Activated naive CD4-positive, alpha-beta T cell treated with anti-CD3 and anti-CD28 coated beads, Interleukin-2, amount 50 U/mL, for 72 hours (primary cell): Measurements from ENCODE around the gene LRRC3. TPM values are rescaled to one million over a fixed set of nuclear protein-coding genes. Genes with fewer than 3 reads are reported as not detected.

ENCODE experiments used
- ATAC-seq, 2 donors: fragments of 150-1000 bp; cut with Tn5 transposase; 2 replicates each; pipeline ENCODE4 v1.10.0; 2021; ENCODE audit warnings: mild to moderate bottlenecking in 2 of 2, moderate library complexity in 2 of 2
- DNase-seq, 2 donors: peaks; one replicate each; pipeline ENCODE4 v3.0.0; 2021 to 2022; ENCODE audit warnings: low spot score in 2 of 2
- H3K27ac Mint-ChIP-seq, 2 donors: one replicate each; pipeline ENCODE4 v1.8.0; 2022; ENCODE audit warnings: mild to moderate bottlenecking in 2 of 2, mixed read lengths in 2 of 2
- H3K36me3 Mint-ChIP-seq, 2 donors: one replicate each; pipeline ENCODE4 v1.8.0; 2022; ENCODE audit warnings: mixed read lengths in 2 of 2
- H3K9me3 Mint-ChIP-seq, 2 donors: one replicate each; pipeline ENCODE4 v1.8.0; 2022; ENCODE audit warnings: mixed read lengths in 2 of 2
- total RNA-seq, 2 donors: library from RNA; stranded (reverse); gene quantifications; one replicate each; pipeline ENCODE4 v1.2.3, GENCODE V29; 2022

The LRRC3 gene
- total RNA-seq, 2 donors from 2014 or later, result 4.8 to 5.6 TPM

DNA sequence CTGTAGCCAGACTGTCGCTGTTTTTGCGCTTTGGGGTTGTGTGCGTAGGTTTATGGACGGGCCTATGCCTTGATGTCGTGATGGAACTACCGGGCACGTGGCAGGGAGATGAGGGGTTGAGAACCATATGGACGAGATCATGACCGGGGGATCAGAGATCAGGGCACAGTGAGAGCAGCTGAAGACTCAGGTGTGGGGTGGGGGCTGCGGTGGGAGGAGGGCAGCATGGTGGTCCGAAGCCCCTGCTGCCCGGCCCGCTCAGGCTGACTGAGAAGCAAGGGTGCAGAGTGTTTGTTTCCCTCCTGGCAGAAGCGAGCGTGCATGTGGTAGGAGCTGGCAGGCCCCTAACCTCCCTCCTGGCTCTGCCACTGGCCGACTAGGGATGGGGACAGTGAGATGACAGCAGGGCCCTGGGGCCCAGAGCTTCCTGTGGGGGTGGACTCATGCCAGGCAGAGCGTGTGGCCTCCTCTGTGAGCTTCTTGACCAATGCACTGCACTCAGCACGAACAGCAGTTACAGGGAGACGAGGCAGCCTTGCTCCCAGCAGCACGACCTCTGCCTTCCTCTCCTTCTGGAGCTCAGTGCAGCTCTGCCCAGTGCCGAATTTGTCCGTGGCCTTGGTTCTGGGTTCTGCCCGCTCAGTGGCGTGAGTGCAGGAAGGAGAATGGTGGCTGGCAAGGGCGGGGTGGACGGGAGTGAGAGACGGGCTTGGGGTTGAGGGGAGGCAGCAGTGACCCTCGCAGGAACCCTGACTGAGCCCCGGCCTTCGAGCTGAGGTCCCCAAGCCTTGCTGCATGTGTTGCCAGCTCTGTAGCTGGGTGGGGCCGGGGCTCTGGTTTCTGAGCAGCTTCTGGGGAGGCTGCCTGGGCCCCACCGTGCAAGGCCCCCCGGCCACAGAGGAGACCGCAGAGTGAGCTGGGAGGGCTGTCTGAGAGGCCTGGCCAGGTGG lies 22.2 kb upstream of the LRRC3 start:
- DNase-seq (peak in 1 of 2 donors; percentile 39), ATAC-seq (no peak)
- peaks cover 7 to 13% of the 10 kb centered on the region in 2 donors for H3K9me3 Mint-ChIP-seq
- H3K36me3 Mint-ChIP-seq, result peaks cover 13% of the 10 kb centered on the region in 2 donors
- H3K27ac Mint-ChIP-seq, result no peak overlapping the region

DNA sequence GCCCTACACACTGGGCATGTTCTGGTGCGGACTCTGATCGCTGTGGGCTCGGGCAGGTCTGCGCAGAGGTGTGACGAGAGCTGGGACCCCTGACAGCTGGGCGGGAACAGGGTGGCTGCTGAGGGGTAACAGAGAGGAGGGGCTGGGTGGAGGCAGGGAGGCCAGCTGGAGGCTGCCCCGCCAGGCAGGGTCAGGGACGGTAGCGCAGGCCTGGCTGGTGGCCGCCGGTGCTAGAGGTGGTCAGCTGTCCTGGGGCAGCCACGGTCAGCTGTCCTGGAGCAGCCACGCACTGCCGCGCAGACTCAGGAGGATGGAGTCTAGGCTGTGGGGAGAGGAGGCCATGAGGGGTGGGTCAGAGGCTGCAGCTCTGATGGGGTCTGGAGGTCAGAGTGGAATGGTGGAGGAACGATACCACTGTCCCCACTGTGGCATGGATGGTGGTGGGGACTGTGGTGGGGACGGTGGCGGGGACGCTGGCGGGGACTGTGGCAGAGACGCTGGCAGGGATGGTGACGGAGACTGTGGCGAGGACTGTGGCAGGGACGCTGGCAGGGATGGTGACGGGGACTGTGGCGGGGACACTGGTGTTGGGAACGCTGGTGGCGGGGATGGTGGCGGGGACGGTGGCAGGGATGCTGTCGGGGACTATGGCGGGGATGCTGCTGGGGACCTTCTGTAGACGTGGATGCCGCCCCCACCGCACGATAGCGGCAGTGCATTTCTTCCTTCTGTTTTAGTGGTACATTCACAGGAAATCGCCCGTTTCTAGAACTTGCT lies 21.3 kb upstream of the LRRC3 start:
- peaks cover 3 to 13% of the 10 kb centered on the region in 2 donors for H3K9me3 Mint-ChIP-seq
- DNase-seq (peak in 1 of 2 donors; percentile 44), ATAC-seq (no peak)
- peak overlapping the region; percentile 39 to 84 for H3K27ac Mint-ChIP-seq
- peaks cover 13% of the 10 kb centered on the region in 2 donors for H3K36me3 Mint-ChIP-seq

DNA sequence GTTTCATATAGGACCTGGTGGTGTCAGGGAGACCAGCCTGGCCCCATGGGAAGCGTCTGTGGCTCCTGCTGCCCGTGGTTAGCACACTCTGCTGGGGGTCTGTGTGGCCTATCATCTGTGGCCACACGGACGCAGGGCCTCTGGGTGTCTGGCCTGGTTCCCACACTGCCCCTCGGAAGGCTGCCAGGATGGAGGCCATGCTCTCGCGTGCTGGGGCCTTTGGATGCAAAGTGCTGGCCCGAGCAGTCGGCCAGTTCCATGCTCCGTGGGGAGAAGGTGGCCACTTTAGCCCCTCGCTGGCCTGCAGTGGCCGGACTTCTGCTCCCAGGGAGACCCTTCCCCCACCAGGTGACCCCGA lies 20.8 kb upstream of the LRRC3 start:
- H3K27ac Mint-ChIP-seq, result peak overlapping the region in 1 of 2 donors; percentile 39
- peaks cover 3 to 12% of the 10 kb centered on the region in 2 donors for H3K9me3 Mint-ChIP-seq
- peaks cover 13% of the 10 kb centered on the region in 2 donors for H3K36me3 Mint-ChIP-seq
- ATAC-seq (no peak), DNase-seq (no peak)

DNA sequence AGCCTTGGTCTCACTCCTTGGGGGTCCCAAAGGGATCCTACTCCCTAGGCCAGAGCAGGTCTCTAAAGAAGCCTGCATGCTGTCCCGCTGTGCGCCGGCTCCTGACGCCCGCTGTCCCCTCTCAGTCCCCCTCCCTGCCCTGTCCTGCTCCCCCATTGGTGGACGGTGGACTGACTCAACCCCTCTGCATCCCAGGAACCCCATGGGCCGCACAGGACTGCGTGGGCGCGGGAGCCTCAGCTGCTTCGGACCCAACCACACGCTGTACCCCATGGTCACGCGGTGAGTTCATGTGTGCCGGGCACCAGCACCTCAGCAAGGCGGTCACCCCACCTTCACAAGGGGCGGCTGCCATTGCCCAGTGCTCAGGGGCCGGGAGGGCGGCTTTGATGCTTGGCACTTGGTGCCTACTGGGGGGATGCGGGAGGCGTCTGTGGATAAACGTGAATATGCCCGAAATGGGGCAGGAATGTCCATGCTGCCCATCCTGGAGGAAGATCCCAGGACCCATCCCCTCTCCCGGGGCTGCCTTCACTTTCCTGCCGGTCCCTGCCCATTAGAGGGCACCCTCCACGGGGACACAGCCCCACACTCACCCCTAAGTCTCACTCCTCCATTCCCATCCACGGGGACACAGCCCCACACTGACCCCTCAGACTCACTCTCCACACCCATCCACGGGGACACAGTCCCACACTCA lies 20.2 kb upstream of the LRRC3 start:
- no peak for ATAC-seq
- Mint-ChIP-seq H3K27ac (peak overlapping the region; percentile 39 to 40), H3K36me3 (peaks cover 8 to 13% of the 10 kb centered on the region in 2 donors)

GRCh38 chr21:44436111-44436611 lies 19.1 kb upstream of the LRRC3 start:
- peaks cover under 1 to 11% of the 10 kb centered on the region in 2 donors for H3K36me3 Mint-ChIP-seq
- no peak for DNase-seq
- H3K9me3 Mint-ChIP-seq, result peaks cover under 1 to 3% of the 10 kb centered on the region in 2 donors
- no peak for ATAC-seq
- no peak overlapping the region for H3K27ac Mint-ChIP-seq

More for the DNA sequence above, 20.2 kb upstream of the LRRC3 start:
- DNase-seq, result peak in 1 of 2 donors; percentile 47
- peaks cover 3 to 7% of the 10 kb centered on the region in 2 donors for H3K9me3 Mint-ChIP-seq

GRCh38 chr21:44436958-44437357 lies 18.4 kb upstream of the LRRC3 start:
- H3K9me3 Mint-ChIP-seq, result no peaks in the 10 kb centered on the region
- DNase-seq, result peak in 1 of 2 donors; percentile 41
- ATAC-seq, result no peak

GRCh38 chr21:44437371-44437695 lies 18.0 kb upstream of the LRRC3 start:
- ATAC-seq (no peak), DNase-seq (no peak)
- Mint-ChIP-seq H3K36me3 (no peaks in the 10 kb centered on the region), H3K27ac (no peak overlapping the region), H3K9me3 (no peaks in the 10 kb centered on the region)

More at GRCh38 chr21:44436958-44437357, 18.4 kb upstream of the LRRC3 start:
- no peak overlapping the region for H3K27ac Mint-ChIP-seq
- peaks cover 0 to 3% of the 10 kb centered on the region in 2 donors for H3K36me3 Mint-ChIP-seq

DNA sequence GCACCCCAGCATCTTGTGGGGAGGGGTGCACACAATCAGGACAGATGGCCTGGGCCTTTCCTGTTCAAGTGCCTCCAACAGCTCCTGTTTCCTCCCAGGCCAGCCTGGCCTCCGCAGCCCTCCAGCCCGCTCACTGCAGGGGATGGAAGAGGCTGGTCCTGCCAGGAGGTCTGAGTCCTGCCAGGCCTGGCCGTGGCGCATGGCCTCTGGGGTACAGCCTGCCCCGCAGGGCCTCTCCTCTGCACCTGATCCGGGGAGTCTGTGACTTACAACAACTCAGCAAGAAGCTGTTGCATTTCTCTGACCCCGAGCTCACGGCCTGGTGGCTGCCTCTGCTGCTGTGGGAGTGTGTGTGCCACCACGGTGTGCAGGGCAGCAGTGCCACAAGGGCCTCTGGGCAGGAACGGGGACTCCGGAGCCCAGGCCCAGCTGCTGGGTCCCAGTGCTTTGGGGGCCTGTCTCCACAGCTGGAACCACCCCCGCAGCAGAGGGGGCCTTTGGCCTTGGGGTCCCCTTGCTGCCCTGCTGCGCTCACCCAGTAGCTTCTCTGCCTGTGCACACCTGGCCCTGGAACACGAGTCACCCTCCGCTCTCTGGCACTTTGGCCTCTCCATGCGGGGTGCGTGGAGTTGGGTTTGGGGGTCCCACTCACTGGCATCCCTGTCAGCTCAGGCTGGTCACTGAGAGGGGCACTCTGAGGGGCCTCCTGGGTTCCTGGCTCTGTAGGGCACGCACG lies 17.4 kb upstream of the LRRC3 start:
- H3K27ac Mint-ChIP-seq, result peak overlapping the region in 1 of 2 donors; percentile 25
- no peaks in the 10 kb centered on the region for H3K36me3 Mint-ChIP-seq
- no peak for DNase-seq
- ATAC-seq, result no peak
- no peaks in the 10 kb centered on the region for H3K9me3 Mint-ChIP-seq

DNA sequence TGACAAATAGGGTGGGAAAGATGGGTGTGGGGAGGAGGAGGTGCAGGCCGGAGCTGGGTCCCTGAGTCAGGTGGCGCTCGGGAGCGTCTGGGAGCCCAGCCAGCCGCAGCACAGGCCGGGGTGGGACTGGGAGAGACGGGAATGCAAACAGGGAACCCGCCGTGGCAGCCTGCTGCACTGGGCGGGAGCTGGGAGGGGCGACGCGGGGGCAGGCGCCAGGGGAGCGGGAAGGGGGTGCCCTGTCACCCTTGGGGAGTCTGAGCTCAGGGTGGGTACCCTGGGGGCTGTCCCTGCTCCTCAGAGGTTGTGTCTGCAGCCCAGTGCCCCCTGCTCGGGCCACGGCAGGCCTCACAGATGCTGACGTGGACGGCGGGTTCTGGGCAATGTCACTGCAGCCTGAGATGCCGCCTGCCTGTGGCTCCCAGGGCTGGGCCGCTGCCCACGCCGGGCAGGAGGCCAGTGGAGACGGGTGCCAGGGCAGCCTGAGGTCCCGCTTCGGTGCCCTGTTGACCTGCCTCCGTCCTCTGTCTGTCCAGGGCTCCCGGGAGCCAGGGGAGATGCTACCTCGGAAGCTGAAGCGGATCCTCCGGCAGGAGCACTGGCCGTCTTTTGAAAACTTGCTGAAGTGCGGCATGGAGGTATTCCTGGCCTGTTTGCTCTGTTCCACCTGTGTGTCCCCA lies 16.6 kb upstream of the LRRC3 start:
- ATAC-seq (no peak), DNase-seq (no peak)
- no peaks in the 10 kb centered on the region for H3K9me3 Mint-ChIP-seq
- no peaks in the 10 kb centered on the region for H3K36me3 Mint-ChIP-seq
- H3K27ac Mint-ChIP-seq, result peak overlapping the region in 1 of 2 donors; percentile 25

- DNase-seq (no peak), ATAC-seq (no peak)
- Mint-ChIP-seq H3K36me3 (no peaks in the 10 kb centered on the region), H3K27ac (no peak overlapping the region), H3K9me3 (no peaks in the 10 kb centered on the region)
Measured at GRCh38 chr21:44439211-44439600, 16.1 kb upstream of the LRRC3 start.

DNA sequence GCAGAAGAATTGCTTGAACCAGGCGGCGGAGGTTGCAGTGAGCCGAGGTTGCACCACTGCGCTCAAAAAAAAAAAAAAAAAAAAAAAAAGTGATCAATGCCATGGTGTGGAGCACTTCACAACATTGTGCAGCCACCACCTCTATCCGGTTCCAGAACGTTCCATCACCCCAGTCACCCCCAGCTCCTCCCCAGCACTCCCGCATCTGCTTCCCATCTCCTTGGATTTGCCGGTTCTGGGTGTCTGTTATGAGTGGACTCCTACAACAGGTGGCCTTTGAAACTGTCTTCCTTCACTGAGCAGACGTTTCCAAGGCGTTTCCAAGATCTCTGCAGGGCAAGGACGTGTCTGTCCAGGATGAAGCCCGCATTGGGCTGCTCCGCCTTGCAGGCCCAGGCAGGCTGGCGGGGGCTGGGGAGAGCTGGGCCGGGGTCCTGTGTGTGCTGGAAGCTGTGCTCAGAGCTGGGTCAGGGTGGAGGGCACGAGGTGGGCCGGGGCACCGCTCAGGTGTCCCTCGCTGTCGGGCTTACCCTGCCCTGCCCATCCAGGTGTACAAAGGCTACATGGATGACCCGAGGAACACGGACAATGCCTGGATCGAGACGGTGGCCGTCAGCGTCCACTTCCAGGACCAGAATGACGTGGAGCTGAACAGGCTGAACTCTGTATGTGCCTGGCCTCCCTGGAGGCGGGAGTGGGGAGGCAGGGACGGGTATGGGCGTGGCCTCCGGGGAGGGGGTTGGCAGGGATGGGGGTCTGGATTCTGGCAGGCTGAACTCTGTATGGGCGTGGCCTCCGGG lies 14.9 kb upstream of the LRRC3 start:
- DNase-seq, result no peak
- Mint-ChIP-seq H3K9me3 (no peaks in the 10 kb centered on the region), H3K27ac (peak overlapping the region in 1 of 2 donors; percentile 39), H3K36me3 (no peaks in the 10 kb centered on the region)
- no peak for ATAC-seq

DNA sequence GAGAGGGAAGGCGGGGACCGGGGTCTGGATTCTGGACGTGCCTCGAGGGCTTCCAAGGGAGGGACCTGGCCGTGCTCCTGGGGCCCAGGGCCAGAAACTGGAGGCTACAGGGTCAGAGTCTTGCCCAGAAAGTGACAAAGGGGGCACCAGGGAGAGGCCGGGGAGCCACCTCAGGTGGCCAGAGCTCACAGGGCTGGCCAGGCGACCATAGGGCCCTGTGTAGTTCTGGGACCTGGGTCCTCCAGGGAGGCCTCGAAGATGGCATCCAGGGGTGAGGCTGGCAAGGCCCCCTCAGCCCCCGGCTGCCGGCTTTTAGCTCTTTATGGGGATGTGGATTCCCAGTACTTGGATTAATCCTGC lies 14.3 kb upstream of the LRRC3 start:
- Mint-ChIP-seq H3K36me3 (no peaks in the 10 kb centered on the region), H3K9me3 (no peaks in the 10 kb centered on the region), H3K27ac (no peak overlapping the region)
- DNase-seq, result no peak
- no peak for ATAC-seq

GRCh38 chr21:44441581-44442265 lies 13.6 kb upstream of the LRRC3 start:
- Mint-ChIP-seq H3K9me3 (no peaks in the 10 kb centered on the region), H3K27ac (no peak overlapping the region), H3K36me3 (no peaks in the 10 kb centered on the region)
- no peak for ATAC-seq
- DNase-seq, result no peak

GRCh38 chr21:44442266-44443125 lies 12.8 kb upstream of the LRRC3 start:
- Mint-ChIP-seq H3K9me3 (no peaks in the 10 kb centered on the region), H3K27ac (no peak overlapping the region), H3K36me3 (no peaks in the 10 kb centered on the region)
- ATAC-seq, result no peak
- no peak for DNase-seq
